ENCODE results near the gene GPR135.

The GPR135 gene

GRCh38 chr14:59465316-59466135 is at the start of gene GPR135:
Gene GPR135 (minus strand): TSS chr14:59465380. CDS start chr14:59465226, 154 bp downstream.
- TF ChIP-seq CTCF (conservative IDR thresholded peaks at IDR 0.05; ENCODE audit: low read depth, low read length), result no peak
- DNase-seq (ENCODE audit: low read depth), result no peak
- H3K4me3 ChIP-seq (ENCODE audit: low read depth, low read length), result peak within 1 kb of the TSS; percentile 66

GRCh38 chr14:59511916-59512575 is 46.9 kb upstream of the GPR135 start:
- peak; percentile 86 for TF ChIP-seq CTCF (conservative IDR thresholded peaks at IDR 0.05; ENCODE audit: low read depth, low read length)
- DNase-seq (ENCODE audit: low read depth), result peak; percentile 42

GRCh38 chr14:59510966-59511365 is 45.8 kb upstream of the GPR135 start:
- no peak for TF ChIP-seq CTCF (conservative IDR thresholded peaks at IDR 0.05; ENCODE audit: low read depth, low read length)
- no peak overlapping the region for H3K4me3 ChIP-seq (ENCODE audit: low read depth, low read length)
- no peak for DNase-seq (ENCODE audit: low read depth)

More at GRCh38 chr14:59511916-59512575, 46.9 kb upstream of the GPR135 start:
- H3K4me3 ChIP-seq (ENCODE audit: low read depth, low read length), result no peak overlapping the region

- H3K4me3 ChIP-seq (ENCODE audit: low read depth, low read length), result no peak overlapping the region
- TF ChIP-seq CTCF (conservative IDR thresholded peaks at IDR 0.05; ENCODE audit: low read depth, low read length), result no peak
- DNase-seq (ENCODE audit: low read depth), result no peak
Measured at GRCh38 chr14:59510001-59510400, 44.8 kb upstream of the GPR135 start.

GRCh38 chr14:59509101-59509500 is 43.9 kb upstream of the GPR135 start:
- DNase-seq (ENCODE audit: low read depth), result no peak
- no peak for TF ChIP-seq CTCF (conservative IDR thresholded peaks at IDR 0.05; ENCODE audit: low read depth, low read length)

GRCh38 chr14:59507752-59508103 is 42.5 kb upstream of the GPR135 start:
- no peak for TF ChIP-seq CTCF (conservative IDR thresholded peaks at IDR 0.05; ENCODE audit: low read depth, low read length)

More at GRCh38 chr14:59509101-59509500, 43.9 kb upstream of the GPR135 start:
- H3K4me3 ChIP-seq (ENCODE audit: low read depth, low read length), result no peak overlapping the region

More at GRCh38 chr14:59507752-59508103, 42.5 kb upstream of the GPR135 start:
- no peak for DNase-seq (ENCODE audit: low read depth)
- H3K4me3 ChIP-seq (ENCODE audit: low read depth, low read length), result no peak overlapping the region
